Measurements from ENCODE around the gene MYBPC1.
"Not testable (repeated sequence)": the region's sequence is repeated elsewhere in the genome, so short reads cannot be mapped to it uniquely, and the experiment has no call there.

The MYBPC1 gene

DNA sequence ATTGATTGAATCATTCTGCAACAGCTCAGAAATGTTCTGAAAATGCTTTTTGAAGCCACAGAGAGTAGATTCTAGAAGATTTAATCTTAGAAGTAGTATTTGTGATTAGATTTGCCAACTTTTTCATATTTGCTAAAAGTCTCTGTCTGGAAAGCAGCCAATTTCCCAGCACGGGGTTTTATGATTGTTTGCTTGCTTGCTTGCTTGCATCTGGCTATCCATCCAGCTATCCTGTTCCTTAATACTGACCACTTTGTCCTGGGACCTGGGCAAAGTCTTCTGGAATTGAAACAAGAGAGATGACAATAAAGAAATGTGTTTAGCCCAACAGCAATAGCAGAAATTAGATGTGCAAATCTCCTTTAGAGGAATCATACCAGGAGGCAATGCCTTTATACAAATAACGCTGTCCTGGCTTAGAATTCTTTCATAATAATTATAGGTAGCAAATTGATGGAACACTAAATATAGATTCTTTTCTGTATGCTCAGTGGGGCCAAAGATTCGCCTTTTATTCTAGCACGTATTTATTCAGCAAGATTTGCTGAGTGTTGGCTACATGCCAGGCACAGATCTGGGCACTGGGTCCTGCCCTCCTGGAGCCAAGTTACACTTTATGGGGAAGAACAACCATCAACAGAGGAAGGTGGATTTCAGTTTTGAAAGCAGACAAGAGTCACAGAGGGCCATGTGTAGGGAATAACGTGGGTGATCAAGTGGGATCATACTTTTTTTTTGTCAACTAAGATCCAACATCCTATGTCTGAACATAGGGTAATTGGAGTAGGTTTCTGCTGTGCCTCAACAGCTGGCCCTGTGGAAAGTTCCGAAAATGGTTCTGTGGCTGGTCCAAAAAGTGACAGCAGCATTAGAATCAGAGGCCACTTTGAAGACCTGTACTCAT lies 25.3 kb downstream of the MYBPC1 start:
- no peaks in the 10 kb centered on the region for H3K36me3 Mint-ChIP-seq

DNA sequence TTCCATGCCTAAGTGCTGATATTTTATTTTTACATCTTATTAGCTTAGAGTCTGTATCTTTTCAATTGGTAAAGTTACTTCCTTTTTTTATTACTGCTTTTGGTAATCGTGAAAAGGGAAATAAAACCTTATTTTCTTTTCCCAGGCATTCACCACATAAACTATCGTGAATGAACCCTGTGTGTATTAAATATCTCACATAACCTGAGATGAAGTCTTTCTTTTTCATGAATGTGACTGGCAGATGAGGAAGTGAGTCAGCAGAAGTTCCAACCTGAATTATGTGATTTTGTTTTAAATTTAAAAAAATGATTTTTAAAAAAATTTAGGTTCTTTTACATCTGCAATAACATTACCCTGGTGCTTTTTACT lies 26.0 kb downstream of the MYBPC1 start:
- no peak overlapping the region for H3K4me3 Mint-ChIP-seq
- no peaks in the 10 kb centered on the region for H3K36me3 Mint-ChIP-seq
- H3K9me3 Mint-ChIP-seq: no peaks in the 10 kb centered on the region
- H3K27ac Mint-ChIP-seq: no peak overlapping the region
- H3K4me1 Mint-ChIP-seq: peaks cover 9% of the 10 kb centered on the region
- no peak for DNase-seq (ENCODE audit: low spot score in 2 of 2)
- no peak for ATAC-seq

More for the DNA sequence above, 25.3 kb downstream of the MYBPC1 start:
- Mint-ChIP-seq H3K9me3 (no peaks in the 10 kb centered on the region), H3K4me3 (no peak overlapping the region), H3K27ac (no peak overlapping the region), H3K4me1 (peaks cover 13% of the 10 kb centered on the region)
- DNase-seq (ENCODE audit: low spot score in 2 of 2): no peak
- ATAC-seq: no peak

DNA sequence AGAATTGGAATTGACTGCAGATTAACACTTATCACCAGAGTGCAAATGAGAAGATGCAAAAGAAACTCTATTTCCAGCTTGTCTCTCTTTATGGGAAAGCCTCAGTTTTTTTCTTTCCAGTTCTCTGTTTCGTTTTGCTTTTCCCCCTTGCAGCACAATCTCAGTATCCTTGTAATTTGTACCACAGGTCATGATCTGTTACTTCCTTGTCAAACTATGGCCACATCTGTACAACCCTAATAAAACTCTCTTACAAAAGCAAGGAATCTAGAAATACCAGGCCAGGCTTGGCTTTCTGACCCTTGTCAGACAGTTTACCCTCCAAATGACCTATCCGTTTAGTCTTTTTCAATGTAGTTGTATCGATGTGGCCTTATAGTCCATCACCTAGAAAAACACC lies 33.9 kb downstream of the MYBPC1 start:
- Mint-ChIP-seq H3K4me1 (no peaks in the 10 kb centered on the region), H3K9me3 (no peaks in the 10 kb centered on the region), H3K27ac (no peak overlapping the region), H3K4me3 (no peak overlapping the region), H3K36me3 (no peaks in the 10 kb centered on the region)
- ATAC-seq (no peak), DNase-seq (ENCODE audit: low spot score in 2 of 2) (no peak)

DNA sequence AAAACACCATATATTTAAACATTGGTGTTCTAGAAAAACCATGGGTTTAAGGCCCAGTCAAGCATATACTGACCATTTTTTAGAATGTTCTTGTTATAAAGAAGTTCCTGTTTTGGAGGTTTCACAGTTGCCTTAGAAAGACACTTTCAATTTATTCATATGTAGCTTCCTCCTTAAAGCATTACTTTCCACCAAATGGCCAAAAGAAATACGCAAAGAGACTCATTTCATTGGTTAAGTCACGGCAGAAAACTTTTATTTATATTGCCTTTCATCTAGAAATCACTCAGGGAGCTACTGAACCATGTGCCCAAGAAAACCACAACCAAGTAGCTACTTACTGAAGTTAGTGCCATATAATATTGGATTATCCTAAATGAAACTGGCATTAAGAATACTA lies 40.0 kb downstream of the MYBPC1 start:
- ATAC-seq (peak; percentile 73), DNase-seq (ENCODE audit: low spot score in 2 of 2) (no peak)
- Mint-ChIP-seq H3K4me1 (no peaks in the 10 kb centered on the region), H3K27ac (no peak overlapping the region), H3K36me3 (no peaks in the 10 kb centered on the region), H3K4me3 (no peak overlapping the region), H3K9me3 (no peaks in the 10 kb centered on the region)

DNA sequence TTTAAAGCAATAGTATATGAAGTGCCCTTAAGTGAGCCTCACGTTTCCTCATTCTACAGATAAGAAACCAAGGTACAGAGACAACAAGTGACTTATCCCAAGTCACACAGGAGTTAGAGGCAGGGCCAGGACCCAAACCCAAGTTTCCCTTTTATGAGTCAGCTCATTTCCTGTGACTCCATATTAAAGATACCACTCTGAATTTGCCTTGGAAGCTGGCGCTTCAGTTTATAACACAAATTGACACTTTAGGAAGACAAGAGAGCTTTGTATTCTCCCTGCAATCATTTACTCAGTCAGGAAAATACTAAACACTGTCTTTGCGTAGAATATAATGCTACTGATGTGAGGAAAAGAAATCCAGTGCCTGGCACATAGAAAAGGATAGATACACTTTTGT lies 43.2 kb downstream of the MYBPC1 start:
- no peak for DNase-seq (ENCODE audit: low spot score in 2 of 2)
- peaks cover 7% of the 10 kb centered on the region for H3K4me1 Mint-ChIP-seq
- H3K9me3 Mint-ChIP-seq: no peaks in the 10 kb centered on the region
- ATAC-seq: no peak
- no peaks in the 10 kb centered on the region for H3K36me3 Mint-ChIP-seq
- H3K27ac Mint-ChIP-seq: no peak overlapping the region
- H3K4me3 Mint-ChIP-seq: no peak overlapping the region

DNA sequence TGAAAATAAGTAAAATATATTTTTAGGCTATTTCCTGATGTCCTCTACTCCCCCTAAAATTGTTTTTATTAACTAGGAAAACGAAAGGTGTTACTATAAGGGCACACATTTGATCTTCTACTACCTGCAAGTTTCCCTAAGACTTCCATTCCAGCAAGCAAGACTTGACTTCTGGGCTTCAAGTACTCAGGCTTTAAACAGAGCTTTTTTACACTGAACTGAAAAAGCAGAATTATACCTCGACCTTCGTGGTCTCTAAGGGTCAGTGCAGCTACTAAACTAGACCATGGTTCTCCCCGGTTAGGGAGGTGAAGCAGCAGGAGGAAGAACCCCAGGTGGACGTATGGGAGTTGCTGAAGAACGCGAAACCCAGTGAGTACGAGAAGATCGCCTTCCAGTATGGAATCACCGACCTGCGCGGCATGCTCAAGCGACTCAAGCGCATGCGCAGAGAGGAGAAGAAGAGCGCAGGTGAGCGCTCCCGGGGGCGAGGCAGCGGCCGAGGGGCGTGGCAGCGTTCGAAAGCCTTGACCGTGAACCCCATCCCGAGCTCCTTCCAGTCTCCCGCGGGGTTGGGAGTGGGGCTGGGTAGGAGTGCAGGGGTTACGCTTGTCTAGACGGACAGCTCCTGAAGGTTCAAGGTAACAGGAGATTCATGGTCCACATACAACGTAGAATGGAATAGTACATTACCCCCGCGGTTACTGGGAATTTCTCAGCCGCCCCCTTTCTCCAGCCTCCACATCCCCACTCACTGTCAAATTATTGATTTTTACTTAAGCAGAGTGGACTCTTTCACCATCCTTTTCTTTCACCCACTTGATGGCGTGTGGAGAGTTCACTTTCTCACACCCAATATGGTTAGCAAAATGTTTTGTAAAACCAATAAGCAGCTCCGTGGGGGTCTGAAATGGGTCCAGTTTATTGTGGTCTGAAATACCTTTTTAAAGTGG lies 47.6 kb downstream of the MYBPC1 start:
- Mint-ChIP-seq H3K36me3 (no peaks in the 10 kb centered on the region), H3K4me3 (peak overlapping the region; percentile 12), H3K27ac (no peak overlapping the region), H3K4me1 (peaks cover 7% of the 10 kb centered on the region), H3K9me3 (no peaks in the 10 kb centered on the region)
- ATAC-seq (no peak), DNase-seq (ENCODE audit: low spot score in 2 of 2) (no peak)

DNA sequence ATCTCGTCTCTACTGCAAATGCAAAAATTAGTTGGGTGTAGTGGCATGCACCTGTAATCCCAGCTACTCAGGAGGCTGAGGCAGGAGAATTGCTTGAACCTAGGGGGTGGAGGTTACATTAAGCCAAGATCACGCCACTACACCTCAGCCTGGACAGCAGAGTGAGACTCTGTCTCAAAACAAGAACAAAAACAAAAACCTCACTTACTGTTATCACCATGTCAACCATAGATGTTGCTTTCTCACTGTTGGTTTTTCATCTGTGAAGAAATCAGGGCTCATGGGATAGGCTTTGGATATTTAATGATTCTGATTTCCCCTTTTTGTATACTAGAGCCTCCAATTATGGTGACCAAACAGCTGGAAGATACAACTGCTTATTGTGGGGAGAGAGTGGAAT lies 52.9 kb downstream of the MYBPC1 start:
- H3K9me3 Mint-ChIP-seq: no peaks in the 10 kb centered on the region
- no peaks in the 10 kb centered on the region for H3K36me3 Mint-ChIP-seq
- H3K4me1 Mint-ChIP-seq: no peaks in the 10 kb centered on the region
- no peak for DNase-seq (ENCODE audit: low spot score in 2 of 2)
- no peak overlapping the region for H3K4me3 Mint-ChIP-seq
- peak; percentile 47 for ATAC-seq
- H3K27ac Mint-ChIP-seq: no peak overlapping the region

DNA sequence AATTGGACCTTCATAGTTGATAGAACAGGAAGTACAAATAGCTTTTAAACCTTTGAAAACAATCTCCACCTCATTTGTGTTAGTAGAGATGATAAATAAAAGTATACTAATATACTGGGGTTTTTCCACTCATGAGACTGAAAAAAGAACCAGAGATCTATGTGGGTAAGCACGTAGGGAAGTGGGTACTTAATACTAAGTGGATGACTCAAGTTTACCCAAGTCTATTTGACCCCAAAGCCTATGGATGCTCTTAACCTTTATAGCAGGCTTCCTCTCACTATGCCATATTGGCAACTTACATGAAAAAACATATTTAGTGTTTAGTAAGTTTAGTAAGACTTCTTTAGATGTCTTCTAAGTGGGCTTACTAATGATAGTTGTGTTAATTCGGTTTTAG lies 53.4 kb downstream of the MYBPC1 start:
- H3K4me3 Mint-ChIP-seq: no peak overlapping the region
- ATAC-seq (peak; percentile 73), DNase-seq (ENCODE audit: low spot score in 2 of 2) (no peak)
- no peak overlapping the region for H3K27ac Mint-ChIP-seq
- no peaks in the 10 kb centered on the region for H3K36me3 Mint-ChIP-seq
- no peaks in the 10 kb centered on the region for H3K4me1 Mint-ChIP-seq
- no peaks in the 10 kb centered on the region for H3K9me3 Mint-ChIP-seq

DNA sequence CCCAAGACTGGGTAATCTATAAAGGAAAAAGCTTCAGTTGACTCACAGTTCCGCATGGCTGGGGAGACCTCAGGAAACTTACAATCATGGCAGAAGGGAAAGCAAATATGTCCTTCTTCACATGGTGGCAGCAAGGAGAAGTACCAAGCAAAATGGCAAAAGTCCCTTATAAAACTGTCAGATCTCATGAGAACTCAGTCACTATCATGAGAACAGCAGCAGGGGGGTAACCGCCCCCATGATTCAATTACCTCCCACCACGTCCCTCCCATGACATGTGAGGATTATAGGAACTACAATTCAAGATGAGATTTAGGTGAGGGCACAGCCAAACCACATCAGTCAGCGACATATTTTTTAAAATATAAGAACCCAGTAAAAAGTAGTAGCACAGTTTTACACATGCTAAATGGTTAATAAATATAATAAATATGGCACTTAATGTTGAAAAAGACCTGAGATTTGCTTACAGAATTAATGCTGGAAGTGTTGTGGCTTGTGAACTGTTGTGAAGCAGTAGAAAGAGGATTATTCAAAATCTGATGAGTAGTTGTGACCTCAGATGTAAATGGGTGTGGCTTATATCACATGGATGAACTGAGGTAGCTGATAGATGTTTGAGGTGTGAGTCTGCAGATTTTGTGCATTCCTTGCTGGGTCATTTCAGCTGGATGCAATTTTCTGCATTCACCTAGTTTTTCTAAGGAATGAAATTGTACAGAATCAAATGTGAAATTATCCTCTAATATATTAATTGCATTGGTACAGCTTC lies 55.8 kb downstream of the MYBPC1 start:
- Mint-ChIP-seq H3K4me3 (no peak overlapping the region), H3K4me1 (no peaks in the 10 kb centered on the region), H3K27ac (no peak overlapping the region), H3K9me3 (no peaks in the 10 kb centered on the region), H3K36me3 (no peaks in the 10 kb centered on the region)
- ATAC-seq (no peak), DNase-seq (ENCODE audit: low spot score in 2 of 2) (no peak)

DNA sequence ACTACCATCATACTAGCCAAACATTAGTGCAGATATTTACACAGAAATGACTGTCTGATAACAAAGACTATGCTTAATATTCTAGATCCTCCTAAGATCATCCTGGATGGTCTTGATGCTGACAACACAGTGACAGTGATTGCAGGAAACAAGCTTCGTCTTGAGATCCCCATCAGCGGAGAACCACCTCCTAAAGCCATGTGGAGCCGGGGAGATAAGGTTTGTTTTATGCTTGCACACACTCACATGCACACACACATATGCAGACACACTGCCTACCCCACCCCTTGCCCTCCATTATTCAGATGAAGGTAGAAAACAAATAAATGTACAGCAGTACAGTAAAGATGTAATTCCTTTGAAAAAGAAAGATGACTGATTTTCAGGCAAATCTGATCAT lies 58.3 kb downstream of the MYBPC1 start:
- no peaks in the 10 kb centered on the region for H3K9me3 Mint-ChIP-seq
- H3K27ac Mint-ChIP-seq: no peak overlapping the region
- DNase-seq (ENCODE audit: low spot score in 2 of 2): no peak
- no peaks in the 10 kb centered on the region for H3K36me3 Mint-ChIP-seq
- ATAC-seq: no peak
- no peaks in the 10 kb centered on the region for H3K4me1 Mint-ChIP-seq
- no peak overlapping the region for H3K4me3 Mint-ChIP-seq

DNA sequence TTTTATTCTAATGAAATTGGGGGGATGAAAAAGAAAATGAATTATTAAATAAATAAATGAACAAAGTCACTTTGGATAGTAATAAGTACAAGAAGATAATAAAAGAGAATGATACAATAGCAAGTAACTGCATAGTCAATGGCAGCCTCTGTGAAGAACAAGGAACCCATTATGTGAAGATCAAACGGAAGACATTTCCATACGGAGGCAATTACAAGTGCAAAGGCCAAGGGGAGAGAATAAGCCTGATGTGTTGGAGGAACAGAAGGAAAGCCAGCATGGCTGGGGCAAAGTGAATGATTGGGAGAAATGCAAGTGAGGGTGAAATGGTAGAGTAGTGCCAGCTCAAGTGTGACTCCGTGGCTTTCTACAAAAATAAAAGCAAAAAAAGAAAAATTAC lies 58.7 kb downstream of the MYBPC1 start:
- no peak for ATAC-seq
- H3K4me3 Mint-ChIP-seq: no peak overlapping the region

DNA sequence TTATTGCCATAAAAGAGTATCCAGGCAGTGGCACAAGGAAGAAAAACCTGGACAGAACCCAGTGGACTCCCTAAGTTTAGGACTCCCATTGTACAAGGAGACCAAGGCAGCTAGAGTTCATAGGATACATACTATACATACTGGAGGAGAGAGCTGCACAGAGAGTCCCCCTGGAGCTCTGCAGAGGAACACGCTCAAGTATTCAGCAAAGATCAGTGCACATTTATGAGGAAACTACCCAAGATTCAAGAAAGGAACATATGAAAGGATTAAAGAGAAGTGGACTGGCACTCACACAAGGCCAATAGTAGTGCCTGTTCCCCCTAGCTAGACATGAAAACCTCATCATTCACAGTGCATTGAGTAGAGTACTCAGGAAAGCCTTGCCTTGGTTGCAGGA lies 59.7 kb downstream of the MYBPC1 start:
- no peak for ATAC-seq
- Mint-ChIP-seq H3K27ac (no peak overlapping the region), H3K36me3 (no peaks in the 10 kb centered on the region), H3K9me3 (no peaks in the 10 kb centered on the region), H3K4me3 (no peak overlapping the region), H3K4me1 (no peaks in the 10 kb centered on the region)
- DNase-seq (ENCODE audit: low spot score in 2 of 2): no peak

More for the DNA sequence above, 58.7 kb downstream of the MYBPC1 start:
- Mint-ChIP-seq H3K27ac (no peak overlapping the region), H3K36me3 (no peaks in the 10 kb centered on the region), H3K9me3 (no peaks in the 10 kb centered on the region), H3K4me1 (no peaks in the 10 kb centered on the region)
- no peak for DNase-seq (ENCODE audit: low spot score in 2 of 2)

DNA sequence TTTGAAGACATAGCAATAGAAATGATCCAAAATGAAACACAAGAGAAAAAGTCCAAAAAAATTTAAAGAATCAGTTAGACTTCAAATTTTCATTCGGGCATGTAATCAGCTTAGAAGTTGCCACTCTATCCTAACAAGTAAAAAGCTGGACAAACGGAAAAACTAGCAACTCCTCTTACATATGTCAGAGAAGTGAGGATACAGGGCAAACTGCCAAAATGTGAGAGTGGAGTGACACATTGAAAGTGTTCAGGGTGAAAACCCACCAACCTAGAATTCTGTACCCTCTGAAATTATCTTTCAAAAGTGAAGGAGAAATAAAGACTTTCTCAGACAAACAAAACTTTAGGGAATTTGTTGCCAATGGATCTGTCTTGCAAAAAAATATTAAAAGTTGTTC lies 60.6 kb downstream of the MYBPC1 start:
- ATAC-seq: no peak
- Mint-ChIP-seq H3K4me1 (no peaks in the 10 kb centered on the region), H3K36me3 (no peaks in the 10 kb centered on the region), H3K9me3 (no peaks in the 10 kb centered on the region), H3K4me3 (no peak overlapping the region), H3K27ac (no peak overlapping the region)
- DNase-seq (ENCODE audit: low spot score in 2 of 2): no peak

DNA sequence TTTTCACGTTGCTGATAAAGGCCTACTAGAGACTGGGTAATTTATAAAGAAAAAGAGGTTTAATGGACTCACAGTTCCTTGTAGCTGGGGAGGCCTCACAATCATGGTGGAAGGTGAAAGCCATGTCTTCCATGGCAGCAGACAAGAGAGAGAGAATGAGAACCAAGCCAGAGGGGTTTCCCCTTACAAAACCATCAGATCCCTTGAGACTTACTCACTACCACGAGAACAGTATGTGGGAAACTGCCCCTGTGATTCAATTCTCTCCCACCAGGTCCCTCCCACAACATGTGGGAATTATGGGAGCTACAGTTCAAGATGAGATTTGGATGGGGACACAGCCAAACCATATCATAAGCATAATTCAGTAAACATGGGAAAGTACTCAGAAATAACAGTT lies 65.9 kb downstream of the MYBPC1 start:
- DNase-seq (ENCODE audit: low spot score in 2 of 2); H3K9me3 Mint-ChIP-seq; H3K36me3 Mint-ChIP-seq; ATAC-seq; H3K27ac Mint-ChIP-seq; H3K4me3 Mint-ChIP-seq; H3K4me1 Mint-ChIP-seq: not testable (repeated sequence)

DNA sequence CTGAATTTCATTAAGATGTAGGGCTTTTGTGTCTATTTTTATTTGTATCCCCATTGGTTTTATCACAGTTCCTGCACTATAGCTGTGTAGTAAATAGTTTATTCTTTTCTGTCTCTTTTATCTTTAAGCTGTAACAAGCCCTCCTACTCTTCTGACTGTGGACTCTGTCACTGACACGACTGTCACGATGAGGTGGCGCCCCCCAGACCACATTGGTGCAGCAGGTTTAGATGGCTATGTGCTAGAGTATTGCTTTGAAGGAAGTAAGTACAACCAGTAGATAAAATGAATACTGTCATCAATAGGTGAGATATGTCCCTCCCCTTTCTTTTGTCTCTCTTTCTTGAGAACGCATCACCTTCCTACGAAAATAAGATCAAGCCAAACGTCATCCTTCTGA lies 68.5 kb downstream of the MYBPC1 start:
- ATAC-seq (no peak), DNase-seq (ENCODE audit: low spot score in 2 of 2) (no peak)
- H3K4me1 Mint-ChIP-seq: no peaks in the 10 kb centered on the region
- no peaks in the 10 kb centered on the region for H3K9me3 Mint-ChIP-seq
- H3K27ac Mint-ChIP-seq: no peak overlapping the region
- H3K4me3 Mint-ChIP-seq: no peak overlapping the region
- no peaks in the 10 kb centered on the region for H3K36me3 Mint-ChIP-seq
